Kidney epithelial cell (primary cell): ENCODE measurements around the gene THSD4. TPM values are rescaled to one million over a fixed set of nuclear protein-coding genes. Genes with fewer than 3 reads are reported as not detected.

ENCODE experiments used
- DNase-seq: peaks from one replicate; pipeline ENCODE4 v3.0.0-alpha.2; 2010; ENCODE audit warnings: low read depth
- H3K27me3 ChIP-seq: 2 replicates; pipeline ENCODE4 v1.6.0; 2011; ENCODE audit warnings: low read length; ENCODE audit not compliant: control insufficient read depth, insufficient read depth
- H3K36me3 ChIP-seq: 2 replicates; pipeline ENCODE4 v1.5.1; 2011; ENCODE audit warnings: low read length; ENCODE audit not compliant: control insufficient read depth, insufficient read depth
- H3K4me3 ChIP-seq: 2 replicates; pipeline ENCODE4 v1.5.1; 2011; ENCODE audit warnings: low read depth, mild to moderate bottlenecking, control low read depth, low read length
- total RNA-seq: library from RNA; depleted of rRNA; stranded (reverse); fragments of >200 nt; gene quantifications from 2 replicates; pipeline ENCODE4 v1.2.3, GENCODE V29; 2015
- TF ChIP-seq, protein P1 (sequence below): IDR thresholded peaks from 2 replicates; pipeline ENCODE4 v1.5.1; 2011; ENCODE audit warnings: mild to moderate bottlenecking, moderate library complexity, low read length, control low read depth, inconsistent platforms; ENCODE audit not compliant: insufficient read depth, poor library complexity, severe bottlenecking

THSD4 gene
- total RNA-seq, 1 donor from 2014 or later, result 17.7 TPM

DNA sequence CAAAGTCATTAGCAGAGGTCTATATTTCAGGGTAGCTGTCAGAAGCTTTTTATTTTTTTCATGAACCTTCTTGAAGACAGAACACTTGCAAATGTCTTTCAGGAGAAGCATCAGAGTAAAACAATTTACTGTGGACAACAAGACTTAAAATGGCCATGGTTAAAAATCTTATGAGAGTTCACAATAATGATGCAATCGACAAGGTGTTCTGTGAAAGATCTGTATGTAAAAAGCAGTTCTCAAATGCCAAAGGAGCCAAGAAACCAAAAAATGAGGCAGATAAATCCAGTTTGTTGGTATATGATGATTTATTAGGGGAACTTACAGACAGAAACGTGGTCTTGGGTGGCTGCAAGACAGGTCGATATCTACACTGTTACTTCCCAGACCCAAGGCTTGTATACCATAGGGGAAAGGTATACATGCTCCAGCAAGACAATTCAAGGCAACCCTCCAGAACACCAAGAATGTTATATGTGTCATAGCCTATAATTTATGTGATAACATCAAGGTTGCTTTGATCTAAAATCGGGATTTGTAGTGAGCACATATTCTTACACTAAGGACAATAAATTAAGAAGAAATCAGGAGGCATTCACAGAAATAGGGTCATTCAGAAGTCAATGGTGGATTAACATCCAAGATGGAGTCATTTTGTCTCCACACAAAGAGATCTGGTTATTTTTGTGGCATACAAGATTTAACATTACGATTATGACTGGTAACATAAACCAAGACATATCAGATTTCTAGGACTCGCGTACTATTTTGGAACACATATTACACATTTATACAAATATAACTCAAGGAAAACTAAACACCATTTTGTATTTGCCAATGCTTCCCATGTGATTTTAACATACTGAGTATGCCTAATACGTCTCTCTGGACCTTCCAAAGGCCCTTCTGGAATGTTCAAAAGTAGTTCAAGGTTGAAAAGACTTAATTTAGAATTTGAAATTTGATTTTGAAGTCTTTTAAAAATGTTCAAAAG lies 316.4 kb downstream of the THSD4 start:
- TF ChIP-seq, protein P1, sequence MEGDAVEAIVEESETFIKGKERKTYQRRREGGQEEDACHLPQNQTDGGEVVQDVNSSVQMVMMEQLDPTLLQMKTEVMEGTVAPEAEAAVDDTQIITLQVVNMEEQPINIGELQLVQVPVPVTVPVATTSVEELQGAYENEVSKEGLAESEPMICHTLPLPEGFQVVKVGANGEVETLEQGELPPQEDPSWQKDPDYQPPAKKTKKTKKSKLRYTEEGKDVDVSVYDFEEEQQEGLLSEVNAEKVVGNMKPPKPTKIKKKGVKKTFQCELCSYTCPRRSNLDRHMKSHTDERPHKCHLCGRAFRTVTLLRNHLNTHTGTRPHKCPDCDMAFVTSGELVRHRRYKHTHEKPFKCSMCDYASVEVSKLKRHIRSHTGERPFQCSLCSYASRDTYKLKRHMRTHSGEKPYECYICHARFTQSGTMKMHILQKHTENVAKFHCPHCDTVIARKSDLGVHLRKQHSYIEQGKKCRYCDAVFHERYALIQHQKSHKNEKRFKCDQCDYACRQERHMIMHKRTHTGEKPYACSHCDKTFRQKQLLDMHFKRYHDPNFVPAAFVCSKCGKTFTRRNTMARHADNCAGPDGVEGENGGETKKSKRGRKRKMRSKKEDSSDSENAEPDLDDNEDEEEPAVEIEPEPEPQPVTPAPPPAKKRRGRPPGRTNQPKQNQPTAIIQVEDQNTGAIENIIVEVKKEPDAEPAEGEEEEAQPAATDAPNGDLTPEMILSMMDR, result no peak
- Histone ChIP-seq H3K4me3 (no peak overlapping the region), H3K36me3 (no peaks in the 10 kb centered on the region), H3K27me3 (no peaks in the 10 kb centered on the region)
- no peak for DNase-seq

DNA sequence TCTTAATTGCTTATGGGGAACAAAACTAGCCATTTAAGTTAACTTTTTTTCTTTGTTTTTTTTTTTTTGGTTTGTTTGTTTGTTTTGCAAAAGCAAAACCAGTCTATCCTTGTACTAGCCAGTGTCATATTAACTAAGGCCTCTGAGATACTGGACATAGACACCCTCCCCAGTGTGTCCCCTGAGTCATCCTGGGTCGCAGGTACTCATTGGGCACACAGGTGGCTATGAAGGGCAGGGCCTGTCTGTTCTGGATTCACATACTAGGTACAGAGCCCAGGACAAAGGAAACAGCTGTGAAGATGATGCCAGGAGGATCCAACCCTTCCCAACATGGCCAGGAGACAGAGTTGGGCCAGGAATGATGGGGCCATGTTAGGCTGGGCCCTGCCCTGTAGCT lies 318.1 kb downstream of the THSD4 start:
- H3K4me3 ChIP-seq, result no peak overlapping the region
- H3K36me3 ChIP-seq, result no peaks in the 10 kb centered on the region
- TF ChIP-seq, protein P1, result no peak
- no peak for DNase-seq
- H3K27me3 ChIP-seq, result no peaks in the 10 kb centered on the region

DNA sequence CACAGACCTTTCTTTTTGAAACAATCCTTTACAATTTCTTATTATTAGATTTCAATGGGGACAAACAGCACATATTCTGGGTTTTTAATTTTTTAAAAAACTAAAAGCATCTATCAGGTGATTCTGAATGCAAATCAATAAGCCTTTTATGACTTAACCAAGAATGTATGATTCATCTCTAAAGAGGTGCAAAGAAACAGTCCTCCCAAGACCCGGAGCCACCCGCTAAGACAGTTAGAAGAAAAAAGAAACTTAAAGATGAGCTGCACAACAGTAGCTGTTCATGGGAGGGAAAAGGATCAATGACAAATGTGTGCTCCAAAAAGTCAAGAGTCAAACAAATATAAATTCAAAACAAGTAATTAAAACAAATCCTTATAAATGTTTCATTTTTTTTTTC lies 319.5 kb downstream of the THSD4 start:
- no peak for DNase-seq
- Histone ChIP-seq H3K4me3 (no peak overlapping the region), H3K27me3 (no peaks in the 10 kb centered on the region), H3K36me3 (no peaks in the 10 kb centered on the region)
- TF ChIP-seq, protein P1, result no peak

DNA sequence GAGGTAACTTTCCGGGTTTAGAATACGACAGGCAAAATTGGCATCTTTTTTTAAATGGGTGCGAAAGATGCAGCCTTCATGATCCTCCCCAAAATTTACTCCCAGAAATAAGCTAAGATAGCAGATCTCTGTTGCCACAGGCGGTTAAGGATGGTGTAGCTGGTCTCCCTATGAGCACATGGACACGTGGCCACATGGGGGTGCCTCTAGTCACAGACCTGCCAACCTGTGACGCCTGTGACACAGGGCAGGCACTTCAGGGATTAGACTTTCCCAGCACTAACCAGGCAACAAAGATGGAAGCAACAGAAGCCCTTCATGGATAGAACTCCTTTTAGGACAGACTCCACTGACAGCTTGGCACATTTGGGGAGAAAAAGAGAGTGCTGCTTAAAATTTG lies 320.3 kb downstream of the THSD4 start:
- Histone ChIP-seq H3K27me3 (no peaks in the 10 kb centered on the region), H3K4me3 (no peak overlapping the region), H3K36me3 (no peaks in the 10 kb centered on the region)
- no peak for DNase-seq
- TF ChIP-seq, protein P1, result no peak

DNA sequence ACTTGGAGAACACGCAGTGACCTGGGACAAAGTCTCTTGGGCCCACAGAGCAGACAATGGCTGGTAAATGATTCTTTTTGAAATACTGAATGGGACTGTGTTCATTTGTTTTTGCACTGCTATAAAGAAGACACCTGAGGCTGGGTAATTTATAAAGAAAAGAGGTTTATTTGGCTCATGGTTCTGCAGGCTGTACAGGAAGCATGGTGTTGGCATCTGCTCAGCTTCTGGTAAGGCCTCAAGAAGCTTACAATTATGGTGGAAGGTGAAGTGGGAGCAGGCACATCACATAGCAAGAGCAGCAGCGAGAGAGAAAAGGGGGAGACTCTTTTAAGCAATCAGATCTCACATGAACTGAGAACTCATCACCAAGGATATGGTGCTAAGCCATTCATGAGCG lies 321.6 kb downstream of the THSD4 start:
- H3K27me3 ChIP-seq, result no peaks in the 10 kb centered on the region
- TF ChIP-seq, protein P1, result no peak
- no peak for DNase-seq
- H3K36me3 ChIP-seq, result no peaks in the 10 kb centered on the region
- no peak overlapping the region for H3K4me3 ChIP-seq

DNA sequence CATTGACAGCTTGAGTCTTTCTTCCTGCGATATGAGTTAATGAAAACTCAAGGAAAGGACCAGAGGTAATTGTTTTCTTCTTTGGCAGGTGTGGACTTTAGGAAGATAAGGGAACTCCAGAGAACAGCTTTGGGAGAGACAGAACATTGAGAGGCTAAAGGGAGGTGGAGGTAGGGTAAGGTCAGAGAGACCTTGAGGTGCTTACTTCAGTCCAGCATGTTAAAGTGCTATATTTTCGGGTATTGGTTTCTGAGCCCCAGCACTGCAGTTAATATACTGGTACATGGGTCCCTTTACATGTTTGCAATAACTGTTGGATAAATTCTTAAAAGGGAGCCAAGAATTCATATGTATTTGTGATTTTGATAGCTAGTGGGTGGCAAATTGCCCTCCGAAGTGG lies 322.1 kb downstream of the THSD4 start:
- no peaks in the 10 kb centered on the region for H3K27me3 ChIP-seq
- H3K4me3 ChIP-seq, result no peak overlapping the region
- no peaks in the 10 kb centered on the region for H3K36me3 ChIP-seq
- DNase-seq, result no peak
- TF ChIP-seq, protein P1, result no peak
